HepG2 (cell line): ENCODE results near the gene DYNC2I2. TPM values are rescaled to one million over a fixed set of nuclear protein-coding genes. Genes with fewer than 3 reads are reported as not detected.

Experiments used
- ATAC-seq: fragments of 200-7000 bp; cut with Tn5 transposase; 3 replicates; pipeline ENCODE4 v1.9.1; 2020; ENCODE audit warnings: mild to moderate bottlenecking, moderate library complexity
- BruUV-seq: library from RNA; stranded (reverse); fragments of 400-500 nt; replicated peaks from 2 replicates; lab custom pipeline; 2021; lab: Mats Ljungman, UMichigan
- CTCF ChIA-PET: fragments of 300-600 bp; formaldehyde crosslinking; extraction: SDS; loops from one replicate; lab custom pipeline; 2021; ENCODE audit warnings: low total read pairs, inconsistent platforms, low intra/inter-chr PET ratio; lab: Yijun Ruan, JAX
- POLR2A ChIA-PET: fragments of 350-600 bp; sonication (Branson Sonifier 250); formaldehyde crosslinking; loops from one replicate; lab custom pipeline; 2020; ENCODE audit warnings: antibody characterized with exemption, inconsistent platforms; lab: Yijun Ruan, JAX
- DNase-seq: peaks from one replicate; pipeline ENCODE4 v3.0.0-alpha.2; 2015; ENCODE audit warnings: low spot score
- FAIRE-seq: peaks from 3 replicates; lab custom pipeline; 2011; peaks lifted over from hg19 to GRCh38; lab: Jason Lieb, UNC
- H2AFZ ChIP-seq: one replicate; pipeline ENCODE4 v1.6.1; 2011; ENCODE audit warnings: low read length, inconsistent platforms
- H3K27ac ChIP-seq: fragments of 300-600 bp; 3 replicates; pipeline ENCODE4 v1.8.0; 2011; ENCODE audit warnings: mixed run types, mild to moderate bottlenecking, mixed read lengths, low read length, inconsistent platforms; ENCODE audit not compliant: insufficient read depth; ENCODE audit errors: extremely low read length
- H3K27me3 ChIP-seq, 2 experiments: fragments of 200-600 bp in 1 of 2; 2 replicates in 1 of 2; 3 replicates in 1 of 2; pipeline versions ENCODE4 v1.6.0 to v1.8.0; 2011; ENCODE audit warnings: low read length in 2 of 2, mild to moderate bottlenecking in 2 of 2, moderate library complexity in 2 of 2, inconsistent platforms in 1 of 2; ENCODE audit not compliant: insufficient read depth in 2 of 2, control insufficient read depth in 1 of 2
- H3K36me3 ChIP-seq, 2 experiments: fragments of 200-600 bp in 1 of 2; replicated peaks in 1 of 2; 2 replicates in 1 of 2; 3 replicates in 1 of 2; pipeline versions ENCODE4 v1.5.1 to v1.8.0; 2011; ENCODE audit warnings: low read length in 2 of 2, inconsistent platforms in 1 of 2; ENCODE audit not compliant: insufficient read depth in 2 of 2, control insufficient read depth in 1 of 2
- H3K4me1 ChIP-seq: 2 replicates; pipeline ENCODE4 v1.5.1; 2012; ENCODE audit warnings: low read length, inconsistent platforms; ENCODE audit not compliant: insufficient read depth
- H3K4me2 ChIP-seq: 2 replicates; pipeline ENCODE4 v1.6.0; 2011; ENCODE audit warnings: low read depth, low read length, inconsistent platforms
- H3K4me3 ChIP-seq, 3 experiments: fragments of 200-600 bp in 1 of 3; sonication (generic), shearing (Covaris generic) in 1 of 3; replicated peaks in 1 of 3; 2 replicates each; pipeline ENCODE4 v1.5.1; 2011 to 2016; ENCODE audit warnings: low read length in 3 of 3, inconsistent platforms in 2 of 3, low read depth in 2 of 3, mild to moderate bottlenecking in 2 of 3, control low read depth in 1 of 3, mixed read lengths in 1 of 3; ENCODE audit not compliant: insufficient read depth in 1 of 3
- H3K79me2 ChIP-seq: one replicate; pipeline ENCODE4 v1.6.1; 2011; ENCODE audit warnings: low read length, inconsistent platforms; ENCODE audit not compliant: insufficient read depth
- H3K9ac ChIP-seq: 2 replicates; pipeline ENCODE4 v1.6.0; 2011; ENCODE audit warnings: mild to moderate bottlenecking, low read depth, low read length, inconsistent platforms; ENCODE audit not compliant: insufficient read depth
- H3K9me3 ChIP-seq: 2 replicates; pipeline ENCODE4 v1.5.1; 2012; ENCODE audit warnings: mild to moderate bottlenecking, low read length
- H4K20me1 ChIP-seq: 2 replicates; pipeline ENCODE4 v1.6.0; 2011; ENCODE audit warnings: inconsistent platforms, mild to moderate bottlenecking, low read length, moderate library complexity; ENCODE audit not compliant: insufficient read depth
- GTF3A ChIP-seq: sonication (generic); formaldehyde crosslinking; conservative IDR thresholded peaks from 2 replicates; pipeline ENCODE4 v1.4.0; 2020; ENCODE audit warnings: mild to moderate bottlenecking, missing genetic modification reagents
- LCORL ChIP-seq, 2 experiments: fragments of 450-650 bp in 1 of 2; sonication (generic) in 1 of 2; formaldehyde crosslinking in 1 of 2; IDR thresholded peaks; 2 replicates each; pipeline versions ENCODE4 v1.5.0 to v1.6.1; 2017 to 2020; ENCODE audit warnings: antibody characterized with exemption in 1 of 2, missing genetic modification reagents in 1 of 2
- RXRB ChIP-seq: IDR thresholded peaks from 2 replicates; pipeline ENCODE4 v1.6.1; 2016; ENCODE audit warnings: borderline replicate concordance, missing genetic modification reagents, missing compliant biosample characterization
- SNAI1 ChIP-seq: sonication (generic); formaldehyde crosslinking; IDR thresholded peaks from 2 replicates; pipeline ENCODE4 v1.5.0; 2020; ENCODE audit warnings: mild to moderate bottlenecking, missing genetic modification reagents, borderline replicate concordance
- ZNF460 ChIP-seq: sonication (generic); formaldehyde crosslinking; IDR thresholded peaks from 2 replicates; pipeline ENCODE4 v1.5.1; 2020; ENCODE audit warnings: missing genetic modification reagents, mild to moderate bottlenecking, borderline replicate concordance
- ZNF546 ChIP-seq: sonication (generic); formaldehyde crosslinking; conservative IDR thresholded peaks from 2 replicates; pipeline ENCODE4 v1.8.1; 2023; ENCODE audit warnings: mild to moderate bottlenecking, missing genetic modification reagents
- WGBS: methylation state at CpG from one replicate; pipeline ENCODE4 v1.1.6; 2017; ENCODE audit warnings: low lambda C conversion rate; 5-methylcytosine and 5-hydroxymethylcytosine counted together
- in situ Hi-C: cut with HindIII; loops from 2 replicates; pipeline ENCODE4 v1.10.0; 2017; ENCODE audit warnings: low pct_unique_long_range_greater_than_20kb; ENCODE audit not compliant: extremely low pct_ligation_motif_present
- intact Hi-C: fragments of 100-400 bp; cut with micrococcal nuclease; formaldehyde crosslinking; loops from one replicate; pipeline ENCODE4 v1.10.0; 2022; ENCODE audit not compliant: unreplicated experiment
- polyA plus RNA-seq, 8 experiments: library from polyadenylated mRNA; depleted of rRNA in 3 of 8; stranded (reverse) in 7 of 8; unstranded in 1 of 8; fragments of >200 nt; fragmentation: Illumina TruSeq in 4 of 8; extraction: Trizol in 4 of 8; gene quantifications; 2 replicates each; pipeline versions ENCODE4 v1.2.1 to v1.2.3, GENCODE V29; 2011 to 2016; ENCODE audit warnings: low read depth in 4 of 8, missing spikeins in 1 of 8, mixed read lengths in 1 of 8; ENCODE audit not compliant: insufficient read depth in 1 of 8
- total RNA-seq, 5 experiments: library from RNA; depleted of rRNA; stranded (reverse); fragments of >200 nt; fragmentation: Illumina TruSeq; extraction: Trizol; gene quantifications; 2 replicates each; pipeline ENCODE4 v1.2.3, GENCODE V29; 2016; ENCODE audit warnings: low read depth in 1 of 5
- TF ChIP-seq, protein P1 (sequence below): sonication (generic); formaldehyde crosslinking; IDR thresholded peaks from 2 replicates; pipeline ENCODE4 v1.5.1; 2020; ENCODE audit warnings: mild to moderate bottlenecking, missing genetic modification reagents
- TF ChIP-seq, protein P2 (sequence below): IDR thresholded peaks from 2 replicates; pipeline ENCODE4 v1.6.1; 2016; ENCODE audit warnings: missing compliant biosample characterization, missing genetic modification reagents, borderline replicate concordance
- TF ChIP-seq, protein P3 (sequence below): sonication (generic); formaldehyde crosslinking; IDR thresholded peaks from 2 replicates; pipeline ENCODE4 v1.8.1; 2023; ENCODE audit warnings: mild to moderate bottlenecking, inconsistent platforms, moderate library complexity, missing genetic modification reagents, borderline replicate concordance
- TF ChIP-seq, protein P4 (sequence below): sonication (generic); formaldehyde crosslinking; conservative IDR thresholded peaks from 2 replicates; pipeline ENCODE4 v1.4.0; 2020; ENCODE audit warnings: mild to moderate bottlenecking, missing genetic modification reagents, moderate library complexity

DYNC2I2 gene
- total and polyA plus RNA-seq, 2 of the 13 experiments (the other 11 are each of a cell fraction or from before 2014, with no cell fraction given), result 13.7 to 40.2 TPM

DNA sequence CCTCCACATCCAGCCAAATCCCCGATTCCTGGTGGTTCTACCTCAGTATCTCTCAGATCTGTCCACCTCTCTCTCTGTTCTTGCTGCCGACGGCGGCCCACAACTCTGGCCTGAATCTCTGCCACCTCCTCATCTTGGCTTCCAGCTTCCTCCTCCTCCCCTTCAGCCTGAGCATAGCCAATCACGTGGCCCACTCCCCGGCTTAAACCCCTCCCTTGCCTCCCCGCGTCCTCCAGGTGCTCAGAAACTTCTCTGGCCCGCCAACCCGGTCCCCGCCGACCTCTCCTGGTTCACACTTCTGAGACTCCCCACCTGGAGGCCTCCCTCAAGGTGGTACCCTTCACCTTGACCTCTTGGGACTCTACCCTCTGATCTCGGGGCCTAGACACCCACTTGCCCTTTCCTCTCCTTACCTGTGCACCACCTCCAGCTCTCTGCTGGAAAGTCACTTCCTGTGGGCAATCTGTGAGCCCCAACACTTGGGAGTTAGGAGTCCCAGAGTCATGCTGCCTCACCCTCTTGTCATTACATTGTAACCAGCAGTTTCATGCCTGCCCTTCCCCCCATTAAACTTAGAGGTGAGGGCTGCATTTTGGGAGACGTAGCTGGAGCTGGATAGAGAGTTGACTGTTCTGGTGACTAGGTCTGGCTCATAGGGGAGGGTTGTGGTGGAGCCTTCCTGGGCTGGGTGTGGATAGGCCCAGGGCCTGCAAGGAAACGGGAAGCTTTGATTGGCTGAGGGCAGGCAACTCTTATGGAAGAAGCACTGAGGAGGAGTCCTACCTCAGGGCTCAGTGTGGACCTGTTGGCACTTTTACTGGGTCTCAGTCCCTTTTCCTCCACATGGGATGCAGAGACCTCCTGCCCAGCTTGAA is 27.9 kb upstream of the DYNC2I2 start:
- Histone ChIP-seq H4K20me1 (no peaks in the 10 kb centered on the region), H3K4me1 (peaks cover 54% of the 10 kb centered on the region), H3K4me2 (peak overlapping the region; percentile 95), H3K79me2 (peaks cover 7% of the 10 kb centered on the region), H3K9ac (peak overlapping the region; percentile 87), H3K9me3 (no peaks in the 10 kb centered on the region), H2AFZ (peak overlapping the region; percentile 65), H3K36me3 (no peaks in the 10 kb centered on the region), H3K4me3 (peak overlapping the region; percentile 60 to 83 (median 67)), H3K27me3 (no peaks in the 10 kb centered on the region; a peak in 1 of 5 replicates), H3K27ac (peak overlapping the region; percentile 73)
- CTCF ChIA-PET, result no interaction called here
- POLR2A ChIA-PET, result interaction anchor here (1.0 to 5.0 kb wide), 18 partner anchors 8 to 787 kb away, joined by 3 to 33 read pairs (median 6); partner anchors contain the start of genes DYNC2I2, ENDOG, PKN3 and ZDHHC12
- BruUV-seq, result no TSS peak
- intact Hi-C loops, result loop anchor here (5.0 kb wide), 1 partner anchor 47 kb away; no protein-coding TSS in a partner anchor
- FAIRE-seq, result peak; percentile 76
- in situ Hi-C loops, result no loop called here
- under 1% methylated on average over 15 of the region's 15 CpGs for WGBS
- DNase-seq, result peak; percentile 82
- ATAC-seq, result peak; percentile 86
- 0 out of 2 replicates have a peak, but pooled peaks have one; percentile 7 for TF ChIP-seq RXRB
- TF ChIP-seq LCORL (IDR thresholded peaks at IDR 0.05), result no peak
- no peak for TF ChIP-seq LCORL (CRISPR knock-in tag; IDR thresholded peaks at IDR 0.05)
- TF ChIP-seq, protein P1, sequence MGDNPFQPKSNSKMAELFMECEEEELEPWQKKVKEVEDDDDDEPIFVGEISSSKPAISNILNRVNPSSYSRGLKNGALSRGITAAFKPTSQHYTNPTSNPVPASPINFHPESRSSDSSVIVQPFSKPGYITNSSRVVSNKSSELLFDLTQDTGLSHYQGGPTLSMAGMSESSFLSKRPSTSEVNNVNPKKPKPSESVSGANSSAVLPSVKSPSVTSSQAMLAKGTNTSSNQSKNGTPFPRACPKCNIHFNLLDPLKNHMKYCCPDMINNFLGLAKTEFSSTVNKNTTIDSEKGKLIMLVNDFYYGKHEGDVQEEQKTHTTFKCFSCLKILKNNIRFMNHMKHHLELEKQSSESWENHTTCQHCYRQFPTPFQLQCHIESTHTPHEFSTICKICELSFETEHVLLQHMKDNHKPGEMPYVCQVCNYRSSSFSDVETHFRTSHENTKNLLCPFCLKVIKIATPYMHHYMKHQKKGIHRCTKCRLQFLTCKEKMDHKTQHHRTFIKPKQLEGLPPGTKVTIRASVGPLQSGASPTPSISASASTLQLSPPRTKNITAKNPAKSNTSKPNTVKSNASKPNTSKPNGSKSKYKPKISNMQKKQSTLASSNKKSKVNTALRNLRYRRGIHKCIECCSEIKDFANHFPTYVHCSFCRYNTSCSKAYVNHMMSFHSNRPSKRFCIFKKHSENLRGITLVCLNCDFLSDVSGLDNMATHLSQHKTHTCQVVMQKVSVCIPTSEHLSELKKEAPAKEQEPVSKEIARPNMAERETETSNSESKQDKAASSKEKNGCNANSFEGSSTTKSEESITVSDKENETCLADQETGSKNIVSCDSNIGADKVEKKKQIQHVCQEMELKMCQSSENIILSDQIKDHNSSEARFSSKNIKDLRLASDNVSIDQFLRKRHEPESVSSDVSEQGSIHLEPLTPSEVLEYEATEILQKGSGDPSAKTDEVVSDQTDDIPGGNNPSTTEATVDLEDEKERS (CRISPR knock-in tag), result no peak; the same call in 1 of the 2 replicates
- TF ChIP-seq, protein P2, sequence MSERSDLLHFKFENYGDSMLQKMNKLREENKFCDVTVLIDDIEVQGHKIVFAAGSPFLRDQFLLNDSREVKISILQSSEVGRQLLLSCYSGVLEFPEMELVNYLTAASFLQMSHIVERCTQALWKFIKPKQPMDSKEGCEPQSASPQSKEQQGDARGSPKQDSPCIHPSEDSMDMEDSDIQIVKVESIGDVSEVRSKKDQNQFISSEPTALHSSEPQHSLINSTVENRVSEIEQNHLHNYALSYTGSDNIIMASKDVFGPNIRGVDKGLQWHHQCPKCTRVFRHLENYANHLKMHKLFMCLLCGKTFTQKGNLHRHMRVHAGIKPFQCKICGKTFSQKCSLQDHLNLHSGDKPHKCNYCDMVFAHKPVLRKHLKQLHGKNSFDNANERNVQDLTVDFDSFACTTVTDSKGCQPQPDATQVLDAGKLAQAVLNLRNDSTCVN, result 0 out of 2 replicates have a peak, but pooled peaks have one; percentile 4
- no peak for TF ChIP-seq GTF3A (CRISPR knock-in tag)
- TF ChIP-seq, protein P3, sequence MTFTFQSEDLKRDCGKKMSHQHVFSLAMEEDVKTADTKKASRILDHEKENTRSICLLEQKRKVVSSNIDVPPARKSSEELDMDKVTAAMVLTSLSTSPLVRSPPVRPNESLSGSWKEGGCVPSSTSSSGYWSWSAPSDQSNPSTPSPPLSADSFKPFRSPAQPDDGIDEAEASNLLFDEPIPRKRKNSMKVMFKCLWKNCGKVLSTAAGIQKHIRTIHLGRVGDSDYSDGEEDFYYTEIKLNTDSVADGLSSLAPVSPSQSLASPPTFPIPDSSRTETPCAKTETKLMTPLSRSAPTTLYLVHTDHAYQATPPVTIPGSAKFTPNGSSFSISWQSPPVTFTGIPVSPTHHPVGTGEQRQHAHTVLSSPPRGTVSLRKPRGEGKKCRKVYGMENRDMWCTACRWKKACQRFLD, result 0 out of 2 replicates have a peak, but pooled peaks have one; percentile 60
- TF ChIP-seq SNAI1 (CRISPR knock-in tag), result peak; percentile 22; the same call in 1 of the 2 replicates
- TF ChIP-seq, protein P4, sequence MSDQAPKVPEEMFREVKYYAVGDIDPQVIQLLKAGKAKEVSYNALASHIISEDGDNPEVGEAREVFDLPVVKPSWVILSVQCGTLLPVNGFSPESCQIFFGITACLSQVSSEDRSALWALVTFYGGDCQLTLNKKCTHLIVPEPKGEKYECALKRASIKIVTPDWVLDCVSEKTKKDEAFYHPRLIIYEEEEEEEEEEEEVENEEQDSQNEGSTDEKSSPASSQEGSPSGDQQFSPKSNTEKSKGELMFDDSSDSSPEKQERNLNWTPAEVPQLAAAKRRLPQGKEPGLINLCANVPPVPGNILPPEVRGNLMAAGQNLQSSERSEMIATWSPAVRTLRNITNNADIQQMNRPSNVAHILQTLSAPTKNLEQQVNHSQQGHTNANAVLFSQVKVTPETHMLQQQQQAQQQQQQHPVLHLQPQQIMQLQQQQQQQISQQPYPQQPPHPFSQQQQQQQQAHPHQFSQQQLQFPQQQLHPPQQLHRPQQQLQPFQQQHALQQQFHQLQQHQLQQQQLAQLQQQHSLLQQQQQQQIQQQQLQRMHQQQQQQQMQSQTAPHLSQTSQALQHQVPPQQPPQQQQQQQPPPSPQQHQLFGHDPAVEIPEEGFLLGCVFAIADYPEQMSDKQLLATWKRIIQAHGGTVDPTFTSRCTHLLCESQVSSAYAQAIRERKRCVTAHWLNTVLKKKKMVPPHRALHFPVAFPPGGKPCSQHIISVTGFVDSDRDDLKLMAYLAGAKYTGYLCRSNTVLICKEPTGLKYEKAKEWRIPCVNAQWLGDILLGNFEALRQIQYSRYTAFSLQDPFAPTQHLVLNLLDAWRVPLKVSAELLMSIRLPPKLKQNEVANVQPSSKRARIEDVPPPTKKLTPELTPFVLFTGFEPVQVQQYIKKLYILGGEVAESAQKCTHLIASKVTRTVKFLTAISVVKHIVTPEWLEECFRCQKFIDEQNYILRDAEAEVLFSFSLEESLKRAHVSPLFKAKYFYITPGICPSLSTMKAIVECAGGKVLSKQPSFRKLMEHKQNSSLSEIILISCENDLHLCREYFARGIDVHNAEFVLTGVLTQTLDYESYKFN (CRISPR knock-in tag), result peak; percentile 68
- no peak for TF ChIP-seq ZNF460 (CRISPR knock-in tag)
- no peak; the same call in 1 of the 2 replicates for TF ChIP-seq ZNF546 (CRISPR knock-in tag)
